SJSA1 (cell line): ENCODE data around the gene RALA. TPM values are rescaled to one million over a fixed set of nuclear protein-coding genes. Genes with fewer than 3 reads are reported as not detected.

Experiments
- DNase-seq, 2 experiments: peaks; one replicate each; pipeline ENCODE4 v3.0.0-alpha.2; 2015 to 2020; ENCODE audit warnings: low spot score in 2 of 2, low read depth in 1 of 2
- H3K27ac ChIP-seq: fragments of 250-450 bp; sonication (Bioruptor Pico); 2 replicates; pipeline ENCODE4 v1.5.1; 2020; ENCODE audit warnings: mild to moderate bottlenecking, moderate library complexity
- H3K27me3 ChIP-seq: fragments of 250-450 bp; sonication (Bioruptor Pico); replicated peaks from 2 replicates; pipeline ENCODE4 v1.5.1; 2020; ENCODE audit warnings: mild to moderate bottlenecking, moderate library complexity
- H3K36me3 ChIP-seq: fragments of 250-450 bp; sonication (Bioruptor Pico); 2 replicates; pipeline ENCODE4 v1.5.1; 2020; ENCODE audit warnings: mild to moderate bottlenecking
- H3K4me1 ChIP-seq: fragments of 250-450 bp; sonication (Bioruptor Pico); replicated peaks from 2 replicates; pipeline ENCODE4 v1.6.1; 2021; ENCODE audit warnings: mild to moderate bottlenecking
- H3K4me3 ChIP-seq: fragments of 250-450 bp; sonication (Bioruptor Pico); 2 replicates; pipeline ENCODE4 v1.5.1; 2020; ENCODE audit warnings: mild to moderate bottlenecking
- H3K9me3 ChIP-seq: fragments of 250-450 bp; sonication (Bioruptor Pico); replicated peaks from 2 replicates; pipeline ENCODE4 v1.5.1; 2020; ENCODE audit warnings: mild to moderate bottlenecking
- total RNA-seq: library from RNA; depleted of rRNA; stranded (reverse); fragments of >200 nt; shearing (Covaris generic); gene quantifications from 2 replicates; pipeline ENCODE4 v1.2.3, GENCODE V29; 2014

Gene RALA
- total RNA-seq, 1 experiment from 2014 or later = 17.8 TPM

- H3K27me3 ChIP-seq = no peaks in the 10 kb centered on the region
- no peak for DNase-seq
- H3K4me3 ChIP-seq = no peak overlapping the region
- no peaks in the 10 kb centered on the region for H3K9me3 ChIP-seq
- peaks cover 42% of the 10 kb centered on the region for H3K4me1 ChIP-seq
- no peaks in the 10 kb centered on the region for H3K36me3 ChIP-seq
- no peak overlapping the region for H3K27ac ChIP-seq
These were observed 19.4 kb upstream of the RALA start for GRCh38 chr7:39603924-39604323.

- DNase-seq = no peak
- no peak overlapping the region for H3K4me3 ChIP-seq
- H3K9me3 ChIP-seq = no peaks in the 10 kb centered on the region
- peaks cover 53% of the 10 kb centered on the region for H3K4me1 ChIP-seq
- no peak overlapping the region for H3K27ac ChIP-seq
- no peaks in the 10 kb centered on the region for H3K36me3 ChIP-seq
- no peaks in the 10 kb centered on the region for H3K27me3 ChIP-seq
These were observed 18.3 kb upstream of the RALA start for GRCh38 chr7:39605087-39605486.

GRCh38 chr7:39606352-39606751, 17.0 kb upstream of the RALA start:
- H3K36me3 ChIP-seq = no peaks in the 10 kb centered on the region
- no peak overlapping the region for H3K27ac ChIP-seq
- no peak overlapping the region for H3K4me3 ChIP-seq
- H3K4me1 ChIP-seq = peaks cover 46% of the 10 kb centered on the region
- H3K27me3 ChIP-seq = no peaks in the 10 kb centered on the region
- H3K9me3 ChIP-seq = no peaks in the 10 kb centered on the region
- no peak for DNase-seq

- H3K27me3 ChIP-seq = no peaks in the 10 kb centered on the region
- no peak overlapping the region for H3K4me3 ChIP-seq
- H3K9me3 ChIP-seq = no peaks in the 10 kb centered on the region
- DNase-seq = no peak
- no peaks in the 10 kb centered on the region for H3K36me3 ChIP-seq
- peaks cover 43% of the 10 kb centered on the region for H3K4me1 ChIP-seq
- no peak overlapping the region for H3K27ac ChIP-seq
These were observed 16.4 kb upstream of the RALA start for GRCh38 chr7:39606941-39607340.

- no peaks in the 10 kb centered on the region for H3K27me3 ChIP-seq
- no peaks in the 10 kb centered on the region for H3K9me3 ChIP-seq
- H3K4me3 ChIP-seq = no peak overlapping the region
- H3K36me3 ChIP-seq = no peaks in the 10 kb centered on the region
- peaks cover 34% of the 10 kb centered on the region for H3K4me1 ChIP-seq
- DNase-seq = no peak
- no peak overlapping the region for H3K27ac ChIP-seq
These were observed 15.5 kb upstream of the RALA start for GRCh38 chr7:39607865-39608264.

- no peaks in the 10 kb centered on the region for H3K36me3 ChIP-seq
- no peaks in the 10 kb centered on the region for H3K9me3 ChIP-seq
- peak overlapping the region; percentile 73 for H3K27ac ChIP-seq
- no peak overlapping the region for H3K4me3 ChIP-seq
- peaks cover 32% of the 10 kb centered on the region for H3K4me1 ChIP-seq
- DNase-seq = no peak
- no peaks in the 10 kb centered on the region for H3K27me3 ChIP-seq
These were observed 15.1 kb upstream of the RALA start for GRCh38 chr7:39608278-39608677.

GRCh38 chr7:39609113-39609934, 14.0 kb upstream of the RALA start:
- no peaks in the 10 kb centered on the region for H3K9me3 ChIP-seq
- peak; percentile 42 to 59 for DNase-seq
- H3K4me3 ChIP-seq = peak overlapping the region; percentile 35
- H3K27ac ChIP-seq = peak overlapping the region; percentile 73
- peaks cover 32% of the 10 kb centered on the region for H3K4me1 ChIP-seq
- H3K27me3 ChIP-seq = no peaks in the 10 kb centered on the region
- no peaks in the 10 kb centered on the region for H3K36me3 ChIP-seq

- Histone ChIP-seq H3K36me3 (no peaks in the 10 kb centered on the region), H3K4me3 (peak overlapping the region; percentile 35), H3K27me3 (no peaks in the 10 kb centered on the region), H3K9me3 (no peaks in the 10 kb centered on the region), H3K27ac (peak overlapping the region; percentile 73), H3K4me1 (peaks cover 32% of the 10 kb centered on the region)
- no peak for DNase-seq
These were observed 13.5 kb upstream of the RALA start for GRCh38 chr7:39609935-39610263.

GRCh38 chr7:39613577-39613976, 9.8 kb upstream of the RALA start:
- Histone ChIP-seq H3K36me3 (no peaks in the 10 kb centered on the region), H3K4me1 (peaks cover 29% of the 10 kb centered on the region), H3K9me3 (no peaks in the 10 kb centered on the region), H3K27me3 (no peaks in the 10 kb centered on the region), H3K4me3 (no peak overlapping the region), H3K27ac (no peak overlapping the region)
- DNase-seq = no peak

- no peak overlapping the region for H3K4me3 ChIP-seq
- H3K27ac ChIP-seq = no peak overlapping the region
- no peaks in the 10 kb centered on the region for H3K27me3 ChIP-seq
- DNase-seq = no peak
- H3K36me3 ChIP-seq = no peaks in the 10 kb centered on the region
- no peaks in the 10 kb centered on the region for H3K9me3 ChIP-seq
- H3K4me1 ChIP-seq = peaks cover 22% of the 10 kb centered on the region
These were observed 9.1 kb upstream of the RALA start for GRCh38 chr7:39614299-39614698.

GRCh38 chr7:39615350-39615975, 7.9 kb upstream of the RALA start:
- no peaks in the 10 kb centered on the region for H3K9me3 ChIP-seq
- H3K27ac ChIP-seq = no peak overlapping the region
- H3K27me3 ChIP-seq = no peaks in the 10 kb centered on the region
- no peak for DNase-seq
- no peak overlapping the region for H3K4me3 ChIP-seq
- H3K4me1 ChIP-seq = peaks cover 13% of the 10 kb centered on the region
- H3K36me3 ChIP-seq = no peaks in the 10 kb centered on the region; the same call in 1 of the 2 replicates

GRCh38 chr7:39616138-39616537, 7.2 kb upstream of the RALA start:
- Histone ChIP-seq H3K27me3 (no peaks in the 10 kb centered on the region), H3K4me3 (no peak overlapping the region), H3K36me3 (no peaks in the 10 kb centered on the region; the same call in 1 of the 2 replicates), H3K4me1 (peaks cover 19% of the 10 kb centered on the region), H3K27ac (no peak overlapping the region), H3K9me3 (no peaks in the 10 kb centered on the region)
- DNase-seq = no peak

- Histone ChIP-seq H3K36me3 (no peaks in the 10 kb centered on the region; the same call in 1 of the 2 replicates), H3K4me1 (peaks cover 28% of the 10 kb centered on the region), H3K4me3 (no peak overlapping the region), H3K9me3 (no peaks in the 10 kb centered on the region), H3K27ac (no peak overlapping the region), H3K27me3 (no peaks in the 10 kb centered on the region)
- no peak for DNase-seq
These were observed 6.4 kb upstream of the RALA start for GRCh38 chr7:39617005-39617404.

GRCh38 chr7:39618868-39619267, 4.5 kb upstream of the RALA start:
- no peak overlapping the region for H3K4me3 ChIP-seq
- no peaks in the 10 kb centered on the region for H3K27me3 ChIP-seq
- peaks cover 7% of the 10 kb centered on the region; the same call in 1 of the 2 replicates for H3K36me3 ChIP-seq
- no peak overlapping the region for H3K27ac ChIP-seq
- DNase-seq = no peak
- peaks cover 36% of the 10 kb centered on the region for H3K4me1 ChIP-seq
- no peaks in the 10 kb centered on the region for H3K9me3 ChIP-seq
